B cell (primary cell): ENCODE measurements around the gene ASTN2. TPM values are rescaled to one million over a fixed set of nuclear protein-coding genes. Genes with fewer than 3 reads are reported as not detected.

ENCODE experiments used
- ATAC-seq: fragments of 200-7000 bp; cut with Tn5 transposase; one replicate; pipeline ENCODE4 v1.10.0; 2021; ENCODE audit warnings: low read depth, mild to moderate bottlenecking, moderate number of reproducible peaks, moderate library complexity
- CTCF ChIA-PET: fragments of 350-600 bp; sonication (Branson Sonifier 250); formaldehyde crosslinking; loops from one replicate; lab custom pipeline; 2021; ENCODE audit warnings: antibody characterized with exemption, inconsistent platforms; lab: Charles Lee
- POLR2A ChIA-PET: fragments of 350-600 bp; sonication (Branson Sonifier 250); formaldehyde crosslinking; loops from one replicate; lab custom pipeline; 2021; ENCODE audit warnings: antibody characterized with exemption; lab: Charles Lee
- DNase-seq: peaks from one replicate; pipeline ENCODE4 v3.0.0; 2013
- H2AFZ ChIP-seq: 2 replicates; pipeline ENCODE4 v1.6.1; 2012; ENCODE audit warnings: mild to moderate bottlenecking, low read depth, low read length; ENCODE audit not compliant: insufficient read depth, poor library complexity, severe bottlenecking
- H3K27ac ChIP-seq, 2 donors: 1 replicate in 1 of 2; 2 replicates in 1 of 2; pipeline ENCODE4 v1.5.1; 2012 to 2013; ENCODE audit warnings: low read length in 2 of 2, mild to moderate bottlenecking in 2 of 2, moderate library complexity in 1 of 2
- H3K27me3 ChIP-seq, 4 experiments: fragments of 200-600 bp in 1 of 4; sonication (generic) in 1 of 4; replicated peaks in 1 of 4; 1 replicate in 2 of 4; 2 replicates in 2 of 4; pipeline versions ENCODE4 v1.6.1 to v1.7.0; 2013 to 2016; ENCODE audit warnings: low read length in 3 of 4, mild to moderate bottlenecking in 2 of 4, mixed read lengths in 1 of 4, moderate library complexity in 1 of 4; ENCODE audit not compliant: insufficient read depth in 4 of 4, control insufficient read depth in 3 of 4; ENCODE audit errors: control extremely low read depth in 1 of 4
- H3K36me3 ChIP-seq, 2 experiments: replicated peaks in 1 of 2; 1 replicate in 1 of 2; 2 replicates in 1 of 2; pipeline versions ENCODE4 v1.6.1 to v1.7.1; 2013; ENCODE audit warnings: low read length in 1 of 2; ENCODE audit not compliant: insufficient read depth in 2 of 2, control insufficient read depth in 1 of 2; ENCODE audit errors: control extremely low read depth in 1 of 2, extremely low read depth in 1 of 2
- H3K4me1 ChIP-seq, 2 donors: fragments of 200-600 bp in 1 of 2; sonication (generic) in 1 of 2; 1 replicate in 1 of 2; 2 replicates in 1 of 2; pipeline versions ENCODE4 v1.5.1 to v1.6.1; 2013 to 2017; ENCODE audit warnings: low read length in 2 of 2; ENCODE audit not compliant: control insufficient read depth in 2 of 2, insufficient read depth in 2 of 2
- H3K4me2 ChIP-seq: replicated peaks from 2 replicates; pipeline ENCODE3; 2012; ENCODE audit warnings: mild to moderate bottlenecking, low read depth, low read length; ENCODE audit not compliant: poor library complexity, severe bottlenecking
- H3K4me3 ChIP-seq, 5 experiments: fragments of 200-600 bp in 1 of 5; sonication (generic) in 1 of 5; 1 replicate in 3 of 5; 2 replicates in 2 of 5; pipeline versions ENCODE4 v1.5.1 to v1.7.0; 2011 to 2016; ENCODE audit warnings: low read length in 4 of 5, mild to moderate bottlenecking in 4 of 5, low read depth in 2 of 5, control low read depth in 1 of 5, moderate library complexity in 1 of 5; ENCODE audit not compliant: insufficient read depth in 1 of 5; ENCODE audit errors: control extremely low read depth in 1 of 5, extremely low read depth in 1 of 5
- H3K79me2 ChIP-seq: fragments of 200-600 bp; sonication (generic); one replicate; pipeline ENCODE4 v1.6.0; 2016; ENCODE audit warnings: low read length; ENCODE audit not compliant: control insufficient read depth, insufficient read depth
- H3K9ac ChIP-seq: fragments of 200-600 bp; sonication (generic); 2 replicates; pipeline ENCODE4 v1.6.1; 2017; ENCODE audit warnings: mild to moderate bottlenecking, low read length, moderate library complexity
- H3K9me3 ChIP-seq, 3 donors: one replicate each; pipeline versions ENCODE4 v1.6.1 to v1.7.1; 2013; ENCODE audit warnings: low read length in 2 of 3; ENCODE audit not compliant: control insufficient read depth in 2 of 3, insufficient read depth in 1 of 3; ENCODE audit errors: control extremely low read depth in 1 of 3
- H4K20me1 ChIP-seq: 2 replicates; pipeline ENCODE4 v1.6.0; 2012; ENCODE audit warnings: mild to moderate bottlenecking, low read length; ENCODE audit not compliant: insufficient read depth, control insufficient read depth, poor library complexity, severe bottlenecking
- H3K27ac Mint-ChIP-seq: one replicate; pipeline ENCODE4 v1.8.0; 2021; ENCODE audit warnings: mixed read lengths
- H3K27me3 Mint-ChIP-seq: one replicate; pipeline ENCODE4 v1.8.0; 2021; ENCODE audit warnings: mixed read lengths
- H3K4me1 Mint-ChIP-seq: one replicate; pipeline ENCODE4 v1.8.0; 2021; ENCODE audit warnings: mixed read lengths
- H3K4me3 Mint-ChIP-seq: one replicate; pipeline ENCODE4 v1.8.0; 2021; ENCODE audit warnings: mixed read lengths
- H3K9me3 Mint-ChIP-seq: one replicate; pipeline ENCODE4 v1.8.0; 2022; ENCODE audit warnings: mixed read lengths; ENCODE audit not compliant: insufficient read depth
- EZH2 ChIP-seq: IDR thresholded peaks from 2 replicates; pipeline ENCODE4 v1.6.1; 2012; ENCODE audit warnings: borderline replicate concordance, low read depth, mild to moderate bottlenecking, moderate library complexity, low read length; ENCODE audit not compliant: insufficient read depth, poor library complexity, severe bottlenecking
- WGBS: methylation state at CpG from one replicate; pipeline ENCODE4 v1.1.5; 2013; ENCODE audit warnings: missing lambda C conversion rate; ENCODE audit not compliant: insufficient coverage; 5-methylcytosine and 5-hydroxymethylcytosine counted together
- intact Hi-C: fragments of 100-400 bp; cut with micrococcal nuclease; formaldehyde crosslinking; loops from one replicate; pipeline ENCODE4 v1.10.0; 2022
- polyA plus RNA-seq: library from polyadenylated mRNA; depleted of rRNA; stranded (reverse); fragments of >200 nt; gene quantifications from 2 replicates; pipeline ENCODE4 v1.2.3, GENCODE V29; 2012
- total RNA-seq, 2 donors: library from RNA; stranded (reverse); fragments of 120-200 nt in 1 of 2; gene quantifications; 1 replicate in 1 of 2; 2 replicates in 1 of 2; pipeline versions ENCODE4 v1.2.3 to v1.2.4, GENCODE V29; 2013 to 2022
- TF ChIP-seq, protein P1 (sequence below): fragments of 200-600 bp; IDR thresholded peaks from one replicate; pipeline ENCODE4 v1.8.0; 2022; ENCODE audit warnings: antibody characterized with exemption, mild to moderate bottlenecking

Gene ASTN2
- total and polyA plus RNA-seq, 2 donors (not counting 1 experiment from before 2014, with no cell fraction given) = 1.2 to 3.6 TPM

DNA sequence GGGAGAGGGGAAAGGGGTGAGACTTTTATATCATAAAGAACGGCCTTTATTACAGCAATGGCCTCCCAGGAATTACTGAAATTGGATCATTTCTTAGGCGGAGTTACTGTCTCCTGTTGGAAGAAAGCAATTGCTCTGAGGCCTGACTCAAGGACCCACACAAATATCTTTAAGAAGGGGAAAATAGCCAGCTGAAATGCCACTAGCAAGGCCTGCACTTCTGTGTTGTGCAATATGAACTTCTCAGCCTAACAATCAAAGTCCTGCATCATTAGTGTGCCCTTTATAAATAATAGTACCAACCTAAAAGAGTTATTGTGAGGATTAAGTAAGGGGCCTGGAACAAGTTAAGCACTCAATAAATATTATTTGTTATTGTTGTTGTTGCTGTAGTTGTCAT lies 757.9 kb downstream of the ASTN2 start:
- Histone ChIP-seq H3K9ac (no peak overlapping the region), H2AFZ (no peak overlapping the region), H3K4me2 (no peak overlapping the region), H3K27me3 (no peaks in the 10 kb centered on the region), H4K20me1 (no peaks in the 10 kb centered on the region), H3K4me3 (no peak overlapping the region), H3K27ac (no peak overlapping the region), H3K36me3 (no peaks in the 10 kb centered on the region), H3K79me2 (no peaks in the 10 kb centered on the region), H3K9me3 (no peaks in the 10 kb centered on the region), H3K4me1 (no peaks in the 10 kb centered on the region)
- H3K9me3 Mint-ChIP-seq = no peaks in the 10 kb centered on the region
- H3K4me3 Mint-ChIP-seq = no peak overlapping the region
- TF ChIP-seq EZH2 = no peak
- TF ChIP-seq, protein P1, sequence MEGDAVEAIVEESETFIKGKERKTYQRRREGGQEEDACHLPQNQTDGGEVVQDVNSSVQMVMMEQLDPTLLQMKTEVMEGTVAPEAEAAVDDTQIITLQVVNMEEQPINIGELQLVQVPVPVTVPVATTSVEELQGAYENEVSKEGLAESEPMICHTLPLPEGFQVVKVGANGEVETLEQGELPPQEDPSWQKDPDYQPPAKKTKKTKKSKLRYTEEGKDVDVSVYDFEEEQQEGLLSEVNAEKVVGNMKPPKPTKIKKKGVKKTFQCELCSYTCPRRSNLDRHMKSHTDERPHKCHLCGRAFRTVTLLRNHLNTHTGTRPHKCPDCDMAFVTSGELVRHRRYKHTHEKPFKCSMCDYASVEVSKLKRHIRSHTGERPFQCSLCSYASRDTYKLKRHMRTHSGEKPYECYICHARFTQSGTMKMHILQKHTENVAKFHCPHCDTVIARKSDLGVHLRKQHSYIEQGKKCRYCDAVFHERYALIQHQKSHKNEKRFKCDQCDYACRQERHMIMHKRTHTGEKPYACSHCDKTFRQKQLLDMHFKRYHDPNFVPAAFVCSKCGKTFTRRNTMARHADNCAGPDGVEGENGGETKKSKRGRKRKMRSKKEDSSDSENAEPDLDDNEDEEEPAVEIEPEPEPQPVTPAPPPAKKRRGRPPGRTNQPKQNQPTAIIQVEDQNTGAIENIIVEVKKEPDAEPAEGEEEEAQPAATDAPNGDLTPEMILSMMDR = no peak
- DNase-seq (no peak), ATAC-seq (no peak)
- intact Hi-C loops = no loop called here
- POLR2A ChIA-PET = no interaction called here
- H3K4me1 Mint-ChIP-seq = no peaks in the 10 kb centered on the region
- WGBS = 100% methylated on average over 1 of the region's 2 CpGs
- H3K27me3 Mint-ChIP-seq = no peaks in the 10 kb centered on the region
- H3K27ac Mint-ChIP-seq = no peak overlapping the region
- CTCF ChIA-PET = no interaction called here

DNA sequence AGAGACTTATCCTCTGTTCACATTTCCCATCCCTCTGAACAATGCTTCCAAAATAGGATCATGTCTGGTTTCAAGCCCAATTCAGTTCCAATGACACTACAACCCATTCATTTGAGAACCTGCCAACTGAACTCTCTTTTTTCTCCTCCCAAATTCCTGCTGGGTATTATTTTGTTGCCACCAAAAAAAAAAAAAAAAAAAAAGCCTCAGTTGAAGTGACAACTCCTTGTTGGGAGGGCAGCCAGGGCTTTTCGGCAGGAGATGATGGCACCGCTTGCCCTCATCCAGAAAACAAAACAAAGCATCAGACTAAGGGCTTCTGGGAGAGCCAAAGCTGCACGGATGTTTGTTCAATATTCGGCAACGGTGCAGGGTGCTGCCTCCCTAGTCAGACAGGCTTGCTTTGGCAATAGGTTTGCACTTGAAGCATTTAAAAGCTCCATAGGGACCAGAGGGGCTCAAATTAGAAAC lies 758.3 kb downstream of the ASTN2 start:
- H3K4me3 ChIP-seq = no peak overlapping the region
- WGBS = 98% methylated on average over 5 of the region's 5 CpGs
- TF ChIP-seq EZH2 = no peak
- TF ChIP-seq, protein P1 = no peak
- no peak overlapping the region for H3K27ac Mint-ChIP-seq
- H3K36me3 ChIP-seq = no peaks in the 10 kb centered on the region
- no peaks in the 10 kb centered on the region for H3K4me1 Mint-ChIP-seq
- H4K20me1 ChIP-seq = no peaks in the 10 kb centered on the region
- H3K9ac ChIP-seq = no peak overlapping the region
- no peak overlapping the region for H3K4me3 Mint-ChIP-seq
- intact Hi-C loops = no loop called here
- no peak overlapping the region for H3K4me2 ChIP-seq
- POLR2A ChIA-PET = no interaction called here
- H3K79me2 ChIP-seq = no peaks in the 10 kb centered on the region
- no peak for ATAC-seq
- no peak overlapping the region for H2AFZ ChIP-seq
- H3K9me3 ChIP-seq = no peaks in the 10 kb centered on the region
- no peak overlapping the region for H3K27ac ChIP-seq
- CTCF ChIA-PET = no interaction called here
- DNase-seq = no peak
- H3K27me3 ChIP-seq = no peaks in the 10 kb centered on the region
- no peaks in the 10 kb centered on the region for H3K4me1 ChIP-seq
- H3K27me3 Mint-ChIP-seq = no peaks in the 10 kb centered on the region
- H3K9me3 Mint-ChIP-seq = no peaks in the 10 kb centered on the region
